ENCODE measurements around the gene ABCD3. TPM values are rescaled to one million over a fixed set of nuclear protein-coding genes. Genes with fewer than 3 reads are reported as not detected.

ABCD3 gene
- total RNA-seq, 4 donors from 2014 or later, result 33.4 to 42.8 (median 36.6) TPM

- H3K4me3 ChIP-seq, result no peak overlapping the region
- TF ChIP-seq CTCF (IDR thresholded peaks at IDR 0.05 in 4 of 5, conservative IDR thresholded peaks at IDR 0.05 in 1 of 5) (no peak), POLR2A (IDR thresholded peaks at IDR 0.05) (no peak)
- H3K36me3 ChIP-seq, result peaks cover 0 to 7% of the 10 kb centered on the region in 2 donors
- no peaks in the 10 kb centered on the region for H3K4me1 ChIP-seq
- no peaks in the 10 kb centered on the region for H3K9me3 ChIP-seq
- DNase-seq, result no peak
- H3K27ac ChIP-seq, result no peak overlapping the region
- H3K27me3 ChIP-seq, result no peaks in the 10 kb centered on the region
- in situ Hi-C loops (cut with MboI; ENCODE audit: low sequenced_read_pairs in 4 of 4), result no loop called here
- intact Hi-C loops (cut with DNase I; ENCODE audit: low total_unique reads), result no loop called here
- ATAC-seq, result no peak
Observed at GRCh38 chr1:94471271-94471670, 53.1 kb downstream of the ABCD3 start.

- in situ Hi-C loops (cut with MboI; ENCODE audit: low sequenced_read_pairs in 4 of 4) (loop anchor here in 2 of 4 donors (5.0 to 25.0 kb wide), 2 partner anchors 332 to 562 kb away; no protein-coding TSS in a partner anchor), intact Hi-C loops (cut with DNase I; ENCODE audit: low total_unique reads) (no loop called here)
- H3K27ac ChIP-seq, result no peak overlapping the region
- H3K4me1 ChIP-seq, result no peaks in the 10 kb centered on the region
- H3K9me3 ChIP-seq, result no peaks in the 10 kb centered on the region
- peaks cover 0 to 13% of the 10 kb centered on the region in 2 donors for H3K36me3 ChIP-seq
- no peak overlapping the region for H3K4me3 ChIP-seq
- no peak for TF ChIP-seq POLR2A (IDR thresholded peaks at IDR 0.05)
- no peak for TF ChIP-seq CTCF (IDR thresholded peaks at IDR 0.05 in 4 of 5, conservative IDR thresholded peaks at IDR 0.05 in 1 of 5)
- DNase-seq (no peak), ATAC-seq (no peak)
- H3K27me3 ChIP-seq, result no peaks in the 10 kb centered on the region
Observed at GRCh38 chr1:94475232-94475631, 57.0 kb downstream of the ABCD3 start.

GRCh38 chr1:94479682-94480081 is 61.5 kb downstream of the ABCD3 start:
- Histone ChIP-seq H3K27ac (no peak overlapping the region), H3K4me1 (no peaks in the 10 kb centered on the region), H3K4me3 (no peak overlapping the region), H3K36me3 (peaks cover 0 to 24% of the 10 kb centered on the region in 2 donors), H3K9me3 (no peaks in the 10 kb centered on the region), H3K27me3 (no peaks in the 10 kb centered on the region)
- ATAC-seq (no peak), DNase-seq (no peak)
- TF ChIP-seq POLR2A (IDR thresholded peaks at IDR 0.05) (no peak), CTCF (IDR thresholded peaks at IDR 0.05 in 4 of 5, conservative IDR thresholded peaks at IDR 0.05 in 1 of 5) (no peak)
- in situ Hi-C loops (cut with MboI; ENCODE audit: low sequenced_read_pairs in 4 of 4) (loop anchor here (5.0 to 25.0 kb wide), 3 partner anchors 325 to 558 kb away; no protein-coding TSS in a partner anchor), intact Hi-C loops (cut with DNase I; ENCODE audit: low total_unique reads) (no loop called here)

GRCh38 chr1:94481473-94481933 is 63.3 kb downstream of the ABCD3 start:
- H3K9me3 ChIP-seq, result no peaks in the 10 kb centered on the region
- H3K36me3 ChIP-seq, result peaks cover 0 to 36% of the 10 kb centered on the region in 2 donors
- DNase-seq (peak; percentile 9 to 32), ATAC-seq (peak; percentile 54 to 87)
- no peak overlapping the region for H3K4me3 ChIP-seq
- in situ Hi-C loops (cut with MboI; ENCODE audit: low sequenced_read_pairs in 4 of 4), result loop anchor here in 3 of 4 donors (10.0 to 25.0 kb wide), 2 partner anchors 323 to 556 kb away; no protein-coding TSS in a partner anchor
- intact Hi-C loops (cut with DNase I; ENCODE audit: low total_unique reads), result loop anchor here (1.0 kb wide), 1 partner anchor 325 kb away; no protein-coding TSS in a partner anchor
- H3K4me1 ChIP-seq, result no peaks in the 10 kb centered on the region
- H3K27ac ChIP-seq, result no peak overlapping the region
- peak; percentile 48 to 80 (median 63) for TF ChIP-seq CTCF (IDR thresholded peaks at IDR 0.05 in 4 of 5, conservative IDR thresholded peaks at IDR 0.05 in 1 of 5)
- TF ChIP-seq POLR2A (IDR thresholded peaks at IDR 0.05), result no peak
- H3K27me3 ChIP-seq, result no peaks in the 10 kb centered on the region

Measured in gastrocnemius medialis (tissue), 4 donors.